ENCODE data around the gene WHAMM.

The WHAMM gene

DNA sequence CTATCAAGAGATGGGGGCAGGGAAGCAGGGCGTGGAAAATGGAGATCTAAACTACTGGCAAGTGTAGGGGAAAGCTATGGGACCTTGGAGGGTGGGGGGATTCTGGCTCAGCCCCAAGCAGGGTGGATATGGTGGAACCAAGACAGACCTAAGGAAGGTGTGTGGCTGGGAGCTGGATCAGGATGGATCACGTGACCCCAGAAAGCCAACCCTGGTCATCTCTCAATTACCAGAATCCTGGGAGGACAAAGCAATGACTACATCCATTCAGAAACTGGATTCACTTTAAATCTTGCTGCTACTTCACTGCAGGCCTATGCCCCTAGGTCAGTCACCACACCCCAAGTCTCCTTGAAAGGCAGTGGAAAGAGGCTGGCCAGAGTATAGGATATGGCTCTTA is 68.4 kb downstream of the WHAMM start:
- TF ChIP-seq TCF4 (CRISPR knock-in tag; IDR thresholded peaks at IDR 0.05; ENCODE audit: borderline replicate concordance) (no peak), PPARA (CRISPR knock-in tag; IDR thresholded peaks at IDR 0.05; ENCODE audit: borderline replicate concordance) (no peak), RARB (CRISPR knock-in tag; IDR thresholded peaks at IDR 0.05) (no peak), ZNF70 (CRISPR knock-in tag; IDR thresholded peaks at IDR 0.05) (no peak), ZFP3 (CRISPR knock-in tag; IDR thresholded peaks at IDR 0.05) (no peak), BACH2 (CRISPR knock-in tag; IDR thresholded peaks at IDR 0.05; ENCODE audit: borderline replicate concordance) (no peak), ESRRG (CRISPR knock-in tag; IDR thresholded peaks at IDR 0.05) (no peak), ZC3H10 (CRISPR knock-in tag; IDR thresholded peaks at IDR 0.05) (no peak), CSDC2 (CRISPR knock-in tag; IDR thresholded peaks at IDR 0.05) (no peak), ISL1 (CRISPR knock-in tag; IDR thresholded peaks at IDR 0.05) (no peak), OSR1 (CRISPR knock-in tag; IDR thresholded peaks at IDR 0.05) (no peak), ZFP30 (CRISPR knock-in tag; IDR thresholded peaks at IDR 0.05) (no peak), ARNTL (CRISPR knock-in tag; IDR thresholded peaks at IDR 0.05; ENCODE audit: borderline replicate concordance, low read depth) (no peak), SNAI2 (CRISPR knock-in tag; IDR thresholded peaks at IDR 0.05) (no peak), ZNF565 (CRISPR knock-in tag; conservative IDR thresholded peaks at IDR 0.05; ENCODE audit: low read depth) (no peak), ZNF8 (CRISPR knock-in tag; IDR thresholded peaks at IDR 0.05) (no peak)
- TF ChIP-seq, protein P1, sequence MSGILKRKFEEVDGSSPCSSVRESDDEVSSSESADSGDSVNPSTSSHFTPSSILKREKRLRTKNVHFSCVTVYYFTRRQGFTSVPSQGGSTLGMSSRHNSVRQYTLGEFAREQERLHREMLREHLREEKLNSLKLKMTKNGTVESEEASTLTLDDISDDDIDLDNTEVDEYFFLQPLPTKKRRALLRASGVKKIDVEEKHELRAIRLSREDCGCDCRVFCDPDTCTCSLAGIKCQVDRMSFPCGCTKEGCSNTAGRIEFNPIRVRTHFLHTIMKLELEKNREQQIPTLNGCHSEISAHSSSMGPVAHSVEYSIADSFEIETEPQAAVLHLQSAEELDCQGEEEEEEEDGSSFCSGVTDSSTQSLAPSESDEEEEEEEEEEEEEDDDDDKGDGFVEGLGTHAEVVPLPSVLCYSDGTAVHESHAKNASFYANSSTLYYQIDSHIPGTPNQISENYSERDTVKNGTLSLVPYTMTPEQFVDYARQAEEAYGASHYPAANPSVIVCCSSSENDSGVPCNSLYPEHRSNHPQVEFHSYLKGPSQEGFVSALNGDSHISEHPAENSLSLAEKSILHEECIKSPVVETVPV (CRISPR knock-in tag; IDR thresholded peaks at IDR 0.05), result no peak
- TF ChIP-seq, protein P2, sequence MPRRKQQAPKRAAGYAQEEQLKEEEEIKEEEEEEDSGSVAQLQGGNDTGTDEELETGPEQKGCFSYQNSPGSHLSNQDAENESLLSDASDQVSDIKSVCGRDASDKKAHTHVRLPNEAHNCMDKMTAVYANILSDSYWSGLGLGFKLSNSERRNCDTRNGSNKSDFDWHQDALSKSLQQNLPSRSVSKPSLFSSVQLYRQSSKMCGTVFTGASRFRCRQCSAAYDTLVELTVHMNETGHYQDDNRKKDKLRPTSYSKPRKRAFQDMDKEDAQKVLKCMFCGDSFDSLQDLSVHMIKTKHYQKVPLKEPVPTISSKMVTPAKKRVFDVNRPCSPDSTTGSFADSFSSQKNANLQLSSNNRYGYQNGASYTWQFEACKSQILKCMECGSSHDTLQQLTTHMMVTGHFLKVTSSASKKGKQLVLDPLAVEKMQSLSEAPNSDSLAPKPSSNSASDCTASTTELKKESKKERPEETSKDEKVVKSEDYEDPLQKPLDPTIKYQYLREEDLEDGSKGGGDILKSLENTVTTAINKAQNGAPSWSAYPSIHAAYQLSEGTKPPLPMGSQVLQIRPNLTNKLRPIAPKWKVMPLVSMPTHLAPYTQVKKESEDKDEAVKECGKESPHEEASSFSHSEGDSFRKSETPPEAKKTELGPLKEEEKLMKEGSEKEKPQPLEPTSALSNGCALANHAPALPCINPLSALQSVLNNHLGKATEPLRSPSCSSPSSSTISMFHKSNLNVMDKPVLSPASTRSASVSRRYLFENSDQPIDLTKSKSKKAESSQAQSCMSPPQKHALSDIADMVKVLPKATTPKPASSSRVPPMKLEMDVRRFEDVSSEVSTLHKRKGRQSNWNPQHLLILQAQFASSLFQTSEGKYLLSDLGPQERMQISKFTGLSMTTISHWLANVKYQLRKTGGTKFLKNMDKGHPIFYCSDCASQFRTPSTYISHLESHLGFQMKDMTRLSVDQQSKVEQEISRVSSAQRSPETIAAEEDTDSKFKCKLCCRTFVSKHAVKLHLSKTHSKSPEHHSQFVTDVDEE (CRISPR knock-in tag; IDR thresholded peaks at IDR 0.05), result no peak
- TF ChIP-seq, protein P3, sequence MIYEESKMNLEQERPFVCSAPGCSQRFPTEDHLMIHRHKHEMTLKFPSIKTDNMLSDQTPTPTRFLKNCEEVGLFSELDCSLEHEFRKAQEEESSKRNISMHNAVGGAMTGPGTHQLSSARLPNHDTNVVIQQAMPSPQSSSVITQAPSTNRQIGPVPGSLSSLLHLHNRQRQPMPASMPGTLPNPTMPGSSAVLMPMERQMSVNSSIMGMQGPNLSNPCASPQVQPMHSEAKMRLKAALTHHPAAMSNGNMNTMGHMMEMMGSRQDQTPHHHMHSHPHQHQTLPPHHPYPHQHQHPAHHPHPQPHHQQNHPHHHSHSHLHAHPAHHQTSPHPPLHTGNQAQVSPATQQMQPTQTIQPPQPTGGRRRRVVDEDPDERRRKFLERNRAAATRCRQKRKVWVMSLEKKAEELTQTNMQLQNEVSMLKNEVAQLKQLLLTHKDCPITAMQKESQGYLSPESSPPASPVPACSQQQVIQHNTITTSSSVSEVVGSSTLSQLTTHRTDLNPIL (CRISPR knock-in tag; IDR thresholded peaks at IDR 0.05; ENCODE audit: low read depth), result no peak
- ATAC-seq, result no peak

DNA sequence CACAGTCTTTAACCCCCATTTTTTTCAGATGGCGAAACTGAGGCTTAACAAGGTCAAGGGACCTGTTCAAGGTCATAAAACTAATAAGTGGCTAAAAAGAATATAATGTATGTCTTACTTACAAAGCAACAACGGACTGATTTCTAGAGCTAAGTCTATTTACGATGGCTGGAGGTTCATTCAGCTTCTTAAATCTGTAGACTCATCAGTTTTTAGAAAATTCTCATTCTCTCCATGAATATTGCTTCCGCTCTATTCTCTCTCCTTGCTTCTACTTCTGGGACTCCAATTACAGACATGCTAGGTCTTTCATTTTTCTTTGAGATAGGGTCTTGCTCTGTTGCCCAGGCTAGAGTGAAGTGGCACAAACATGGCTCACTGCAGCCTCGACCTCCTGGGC is 68.9 kb downstream of the WHAMM start:
- no peak for ATAC-seq
- TF ChIP-seq ZNF565 (CRISPR knock-in tag; conservative IDR thresholded peaks at IDR 0.05; ENCODE audit: low read depth) (no peak), RARB (CRISPR knock-in tag; IDR thresholded peaks at IDR 0.05) (no peak), TOX (CRISPR knock-in tag; IDR thresholded peaks at IDR 0.05; ENCODE audit: borderline replicate concordance) (no peak), BACH2 (CRISPR knock-in tag; IDR thresholded peaks at IDR 0.05; ENCODE audit: borderline replicate concordance) (no peak), ZFP30 (CRISPR knock-in tag; IDR thresholded peaks at IDR 0.05) (no peak), OSR1 (CRISPR knock-in tag; IDR thresholded peaks at IDR 0.05) (no peak), ZNF8 (CRISPR knock-in tag; IDR thresholded peaks at IDR 0.05) (no peak), TCF4 (CRISPR knock-in tag; IDR thresholded peaks at IDR 0.05; ENCODE audit: borderline replicate concordance) (no peak)
- TF ChIP-seq, protein P1 (CRISPR knock-in tag; IDR thresholded peaks at IDR 0.05), result no peak
- TF ChIP-seq, protein P2 (CRISPR knock-in tag; IDR thresholded peaks at IDR 0.05), result no peak

DNA sequence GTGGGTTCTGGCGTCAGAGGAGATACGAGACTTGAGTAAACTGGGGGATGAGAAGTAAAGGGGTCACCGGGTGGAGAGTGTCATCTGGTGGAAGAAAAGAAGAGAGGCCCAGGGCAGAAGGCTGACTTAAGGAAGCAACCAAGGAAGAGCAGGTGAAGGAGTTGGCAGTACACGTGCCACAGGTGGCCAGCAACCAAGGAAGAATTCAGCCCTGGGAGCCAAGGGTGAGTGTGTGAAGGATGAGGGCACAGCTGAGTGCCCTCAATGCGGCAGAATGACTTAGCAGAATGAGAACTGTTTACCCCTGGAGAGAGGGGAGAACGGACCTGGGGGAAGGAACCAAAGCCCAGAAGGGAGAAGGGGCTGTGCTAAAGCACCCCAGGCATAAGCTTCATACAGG is 71.3 kb downstream of the WHAMM start:
- no peak for ATAC-seq
- TF ChIP-seq ARNTL (CRISPR knock-in tag; IDR thresholded peaks at IDR 0.05; ENCODE audit: borderline replicate concordance, low read depth) (no peak), BACH2 (CRISPR knock-in tag; IDR thresholded peaks at IDR 0.05; ENCODE audit: borderline replicate concordance) (no peak), ZFP30 (CRISPR knock-in tag; IDR thresholded peaks at IDR 0.05) (no peak), SNAI2 (CRISPR knock-in tag; IDR thresholded peaks at IDR 0.05) (no peak), RARB (CRISPR knock-in tag; IDR thresholded peaks at IDR 0.05) (no peak), GLIS3 (CRISPR knock-in tag; IDR thresholded peaks at IDR 0.05) (no peak), CSDC2 (CRISPR knock-in tag; IDR thresholded peaks at IDR 0.05) (no peak), PPARA (CRISPR knock-in tag; IDR thresholded peaks at IDR 0.05; ENCODE audit: borderline replicate concordance) (no peak), ZFP3 (CRISPR knock-in tag; IDR thresholded peaks at IDR 0.05) (no peak), ESRRG (CRISPR knock-in tag; IDR thresholded peaks at IDR 0.05) (no peak)
- TF ChIP-seq, protein P2 (CRISPR knock-in tag; IDR thresholded peaks at IDR 0.05), result no peak
- TF ChIP-seq, protein P4, sequence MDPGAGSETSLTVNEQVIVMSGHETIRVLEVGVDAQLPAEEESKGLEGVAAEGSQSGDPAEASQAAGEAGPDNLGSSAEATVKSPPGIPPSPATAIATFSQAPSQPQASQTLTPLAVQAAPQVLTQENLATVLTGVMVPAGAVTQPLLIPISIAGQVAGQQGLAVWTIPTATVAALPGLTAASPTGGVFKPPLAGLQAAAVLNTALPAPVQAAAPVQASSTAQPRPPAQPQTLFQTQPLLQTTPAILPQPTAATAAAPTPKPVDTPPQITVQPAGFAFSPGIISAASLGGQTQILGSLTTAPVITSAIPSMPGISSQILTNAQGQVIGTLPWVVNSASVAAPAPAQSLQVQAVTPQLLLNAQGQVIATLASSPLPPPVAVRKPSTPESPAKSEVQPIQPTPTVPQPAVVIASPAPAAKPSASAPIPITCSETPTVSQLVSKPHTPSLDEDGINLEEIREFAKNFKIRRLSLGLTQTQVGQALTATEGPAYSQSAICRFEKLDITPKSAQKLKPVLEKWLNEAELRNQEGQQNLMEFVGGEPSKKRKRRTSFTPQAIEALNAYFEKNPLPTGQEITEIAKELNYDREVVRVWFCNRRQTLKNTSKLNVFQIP (CRISPR knock-in tag; IDR thresholded peaks at IDR 0.05; ENCODE audit: borderline replicate concordance, low read depth), result no peak

Data from SK-N-SH treated with all-trans-retinoic acid at 6 μM for 48 hours (cell line).